ENCODE measurements around the gene AKAP6.

Gene AKAP6

GRCh38 chr14:32412532-32412931 is 83.4 kb downstream of the AKAP6 start:
- no peak for DNase-seq

GRCh38 chr14:32413967-32414640 is 85.0 kb downstream of the AKAP6 start:
- DNase-seq, result no peak

- no peak for DNase-seq
Measured at GRCh38 chr14:32414808-32415255, 85.7 kb downstream of the AKAP6 start.

- DNase-seq, result no peak
Measured at GRCh38 chr14:32417956-32418552, 89.0 kb downstream of the AKAP6 start.

- no peak for DNase-seq
Measured at GRCh38 chr14:32419429-32419828, 90.3 kb downstream of the AKAP6 start.

GRCh38 chr14:32421781-32422180 is 92.7 kb downstream of the AKAP6 start:
- DNase-seq, result no peak

- DNase-seq, result no peak
Measured at GRCh38 chr14:32422440-32422839, 93.3 kb downstream of the AKAP6 start.

GRCh38 chr14:32426028-32426427 is 96.9 kb downstream of the AKAP6 start:
- DNase-seq, result no peak

- no peak for DNase-seq
Measured at GRCh38 chr14:32426586-32427388, 97.7 kb downstream of the AKAP6 start.

- no peak for DNase-seq
Measured at GRCh38 chr14:32427726-32428528, 98.8 kb downstream of the AKAP6 start.

GRCh38 chr14:32428875-32429274 is 99.8 kb downstream of the AKAP6 start:
- DNase-seq, result no peak

GRCh38 chr14:32430326-32430725 is 101.2 kb downstream of the AKAP6 start:
- DNase-seq, result no peak

GRCh38 chr14:32432813-32433538 is 103.9 kb downstream of the AKAP6 start:
- DNase-seq, result no peak

- DNase-seq, result no peak
Measured at GRCh38 chr14:32434180-32434579, 105.1 kb downstream of the AKAP6 start.

GRCh38 chr14:32434880-32435279 is 105.8 kb downstream of the AKAP6 start:
- no peak for DNase-seq

- no peak for DNase-seq
Measured at GRCh38 chr14:32435411-32435810, 106.3 kb downstream of the AKAP6 start.

- no peak for DNase-seq
Measured at GRCh38 chr14:32436993-32437392, 107.9 kb downstream of the AKAP6 start.

GRCh38 chr14:32438517-32438916 is 109.4 kb downstream of the AKAP6 start:
- DNase-seq, result no peak

GRCh38 chr14:32443890-32444661 is 115.0 kb downstream of the AKAP6 start:
- DNase-seq, result no peak

GRCh38 chr14:32447371-32447770 is 118.3 kb downstream of the AKAP6 start:
- DNase-seq, result no peak

GRCh38 chr14:32449648-32450047 is 120.5 kb downstream of the AKAP6 start:
- DNase-seq, result no peak
